Fibroblast of pulmonary artery (primary cell): ENCODE results near the gene ALAD.
"Not testable (repeated sequence)": the region's sequence is repeated elsewhere in the genome, so short reads cannot be mapped to it uniquely, and the experiment has no call there.

Experiments used
- DNase-seq: peaks from one replicate; pipeline ENCODE4 v3.0.0-alpha.2; 2010; ENCODE audit warnings: low read depth
- H3K4me3 ChIP-seq: replicated peaks from 2 replicates; pipeline ENCODE4 v1.5.1; 2011; ENCODE audit warnings: low read depth, mild to moderate bottlenecking, control low read depth, low read length, moderate library complexity
- TF ChIP-seq, protein P1 (sequence below): IDR thresholded peaks from 2 replicates; pipeline ENCODE4 v1.5.1; 2011; ENCODE audit warnings: mild to moderate bottlenecking, control low read depth, low read length, inconsistent platforms; ENCODE audit errors: missing control alignments

The ALAD gene

DNA sequence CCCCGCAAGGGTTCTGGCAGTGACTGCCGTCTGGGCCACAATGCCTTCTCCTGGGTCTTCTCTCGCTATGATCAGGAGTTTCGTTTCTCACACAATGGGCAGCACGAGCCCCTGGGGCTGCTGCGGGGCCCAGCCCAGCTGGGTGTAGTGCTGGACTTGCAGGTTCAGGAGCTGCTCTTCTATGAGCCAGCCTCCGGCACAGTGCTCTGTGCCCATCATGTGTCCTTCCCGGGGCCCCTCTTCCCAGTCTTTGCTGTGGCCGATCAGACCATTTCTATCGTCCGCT, 31.3 kb downstream of the ALAD start:
- DNase-seq = no peak
- no peak overlapping the region for H3K4me3 ChIP-seq
- TF ChIP-seq, protein P1, sequence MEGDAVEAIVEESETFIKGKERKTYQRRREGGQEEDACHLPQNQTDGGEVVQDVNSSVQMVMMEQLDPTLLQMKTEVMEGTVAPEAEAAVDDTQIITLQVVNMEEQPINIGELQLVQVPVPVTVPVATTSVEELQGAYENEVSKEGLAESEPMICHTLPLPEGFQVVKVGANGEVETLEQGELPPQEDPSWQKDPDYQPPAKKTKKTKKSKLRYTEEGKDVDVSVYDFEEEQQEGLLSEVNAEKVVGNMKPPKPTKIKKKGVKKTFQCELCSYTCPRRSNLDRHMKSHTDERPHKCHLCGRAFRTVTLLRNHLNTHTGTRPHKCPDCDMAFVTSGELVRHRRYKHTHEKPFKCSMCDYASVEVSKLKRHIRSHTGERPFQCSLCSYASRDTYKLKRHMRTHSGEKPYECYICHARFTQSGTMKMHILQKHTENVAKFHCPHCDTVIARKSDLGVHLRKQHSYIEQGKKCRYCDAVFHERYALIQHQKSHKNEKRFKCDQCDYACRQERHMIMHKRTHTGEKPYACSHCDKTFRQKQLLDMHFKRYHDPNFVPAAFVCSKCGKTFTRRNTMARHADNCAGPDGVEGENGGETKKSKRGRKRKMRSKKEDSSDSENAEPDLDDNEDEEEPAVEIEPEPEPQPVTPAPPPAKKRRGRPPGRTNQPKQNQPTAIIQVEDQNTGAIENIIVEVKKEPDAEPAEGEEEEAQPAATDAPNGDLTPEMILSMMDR = no peak

- TF ChIP-seq, protein P1 = no peak
- no peak overlapping the region for H3K4me3 ChIP-seq
- no peak for DNase-seq
Measured at GRCh38 chr9:113368982-113369854, 31.9 kb downstream of the ALAD start.

- DNase-seq = no peak
- H3K4me3 ChIP-seq = no peak overlapping the region
- TF ChIP-seq, protein P1 = no peak
Measured at GRCh38 chr9:113368348-113368981, 32.6 kb downstream of the ALAD start.

GRCh38 chr9:113365652-113366051, 35.4 kb downstream of the ALAD start:
- DNase-seq = not testable (repeated sequence)

GRCh38 chr9:113364951-113365350, 36.1 kb downstream of the ALAD start:
- TF ChIP-seq, protein P1 = no peak

More at GRCh38 chr9:113365652-113366051, 35.4 kb downstream of the ALAD start:
- H3K4me3 ChIP-seq = not testable (repeated sequence)

GRCh38 chr9:113363336-113363735, 37.7 kb downstream of the ALAD start:
- TF ChIP-seq, protein P1 = no peak
- no peak for DNase-seq
- H3K4me3 ChIP-seq = no peak overlapping the region

More at GRCh38 chr9:113364951-113365350, 36.1 kb downstream of the ALAD start:
- no peak overlapping the region for H3K4me3 ChIP-seq
- DNase-seq = no peak

GRCh38 chr9:113361304-113362018, 39.6 kb downstream of the ALAD start:
- H3K4me3 ChIP-seq = no peak overlapping the region
- peak; percentile 50 for DNase-seq
- TF ChIP-seq, protein P1 = no peak
